SK-N-SH treated with all-trans-retinoic acid at 6 μM for 48 hours (cell line): Measurements from ENCODE around the gene ANKS1A.
"Not testable (repeated sequence)": the region's sequence is repeated elsewhere in the genome, so short reads cannot be mapped to it uniquely, and the experiment has no call there.

ENCODE experiments used
- ATAC-seq: fragments of 200-7000 bp; cut with Tn5 transposase; 3 replicates; pipeline ENCODE4 v1.9.1; 2020; ENCODE audit warnings: mild to moderate bottlenecking, moderate library complexity
- ARNTL ChIP-seq: fragments of 450-650 bp; formaldehyde crosslinking; IDR thresholded peaks from 2 replicates; pipeline ENCODE4 v1.5.0; 2020; ENCODE audit warnings: low read depth, mild to moderate bottlenecking, moderate library complexity, borderline replicate concordance
- BACH2 ChIP-seq: fragments of 250-450 bp; sonication (Bioruptor Pico); IDR thresholded peaks from 2 replicates; pipeline ENCODE4 v1.9.0; 2021; ENCODE audit warnings: mild to moderate bottlenecking, borderline replicate concordance
- CSDC2 ChIP-seq: fragments of 250-450 bp; sonication (Bioruptor Pico); IDR thresholded peaks from 2 replicates; pipeline ENCODE4 v1.5.0; 2020; ENCODE audit warnings: mild to moderate bottlenecking, moderate library complexity
- CSRNP3 ChIP-seq: fragments of 250-450 bp; sonication (Bioruptor Pico); IDR thresholded peaks from 2 replicates; pipeline ENCODE4 v1.5.1; 2021; ENCODE audit warnings: mild to moderate bottlenecking, moderate library complexity
- ESRRG ChIP-seq: fragments of 250-450 bp; sonication (Bioruptor Pico); IDR thresholded peaks from 2 replicates; pipeline ENCODE4 v1.6.1; 2021; ENCODE audit warnings: mild to moderate bottlenecking
- GLIS3 ChIP-seq: fragments of 250-450 bp; sonication (Bioruptor Pico); IDR thresholded peaks from 2 replicates; pipeline ENCODE4 v1.5.0; 2020; ENCODE audit warnings: mild to moderate bottlenecking, moderate library complexity
- ISL1 ChIP-seq: fragments of 250-450 bp; sonication (Bioruptor Pico); IDR thresholded peaks from 2 replicates; pipeline ENCODE4 v2.1.2; 2022; ENCODE audit warnings: mild to moderate bottlenecking, moderate library complexity
- OSR1 ChIP-seq: fragments of 250-450 bp; sonication (Bioruptor Pico); IDR thresholded peaks from 2 replicates; pipeline ENCODE4 v1.8.0; 2022; ENCODE audit warnings: moderate library complexity, mild to moderate bottlenecking, inconsistent platforms
- PATZ1 ChIP-seq: fragments of 250-450 bp; sonication (Bioruptor Pico); IDR thresholded peaks from 2 replicates; pipeline ENCODE4 v1.8.0; 2020; ENCODE audit warnings: mild to moderate bottlenecking, moderate library complexity, borderline replicate concordance
- PPARA ChIP-seq: fragments of 250-450 bp; sonication (Bioruptor Pico); IDR thresholded peaks from 2 replicates; pipeline ENCODE4 v1.5.0; 2020; ENCODE audit warnings: mild to moderate bottlenecking, borderline replicate concordance
- RARB ChIP-seq: fragments of 250-450 bp; sonication (Bioruptor Pico); IDR thresholded peaks from 2 replicates; pipeline ENCODE4 v1.8.0; 2021; ENCODE audit warnings: mild to moderate bottlenecking, moderate library complexity
- SNAI2 ChIP-seq: fragments of 250-450 bp; sonication (Bioruptor Pico); IDR thresholded peaks from 2 replicates; pipeline ENCODE4 v1.5.0; 2020; ENCODE audit warnings: mild to moderate bottlenecking, moderate library complexity
- TCF4 ChIP-seq: fragments of 250-450 bp; sonication (Bioruptor Pico); IDR thresholded peaks from 2 replicates; pipeline ENCODE4 v1.8.0; 2021; ENCODE audit warnings: mild to moderate bottlenecking, moderate library complexity, borderline replicate concordance
- TSHZ2 ChIP-seq: fragments of 250-450 bp; sonication (Bioruptor Pico); IDR thresholded peaks from 2 replicates; pipeline ENCODE4 v1.5.0; 2020; ENCODE audit warnings: mild to moderate bottlenecking, moderate library complexity
- ZFP3 ChIP-seq: fragments of 250-450 bp; sonication (Bioruptor Pico); IDR thresholded peaks from 2 replicates; pipeline ENCODE4 v1.5.0; 2020; ENCODE audit warnings: mild to moderate bottlenecking, moderate library complexity
- ZFP30 ChIP-seq: fragments of 450-650 bp; formaldehyde crosslinking; IDR thresholded peaks from 2 replicates; pipeline ENCODE4 v1.5.0; 2022; ENCODE audit warnings: mild to moderate bottlenecking, moderate library complexity
- ZNF70 ChIP-seq: fragments of 450-650 bp; formaldehyde crosslinking; IDR thresholded peaks from 2 replicates; pipeline ENCODE4 v1.5.0; 2020; ENCODE audit warnings: mild to moderate bottlenecking, moderate library complexity
- ZNF8 ChIP-seq: fragments of 450-650 bp; formaldehyde crosslinking; IDR thresholded peaks from 2 replicates; pipeline ENCODE4 v1.5.0; 2020; ENCODE audit warnings: mild to moderate bottlenecking, moderate library complexity

Gene ANKS1A

GRCh38 chr6:35124356-35124755 is 235.3 kb downstream of the ANKS1A start:
- TF ChIP-seq CSDC2 (CRISPR knock-in tag) (no peak), BACH2 (CRISPR knock-in tag) (no peak)
- no peak for ATAC-seq

- ATAC-seq, result no peak
- TF ChIP-seq ARNTL (CRISPR knock-in tag), result no peak
- TF ChIP-seq CSDC2 (CRISPR knock-in tag), result no peak
- TF ChIP-seq ZNF70, result no peak
- no peak for TF ChIP-seq ISL1 (CRISPR knock-in tag)
- no peak for TF ChIP-seq TSHZ2
- TF ChIP-seq ZFP3, result no peak
- no peak for TF ChIP-seq BACH2 (CRISPR knock-in tag)
- no peak for TF ChIP-seq ZNF8 (CRISPR knock-in tag)
- no peak for TF ChIP-seq ESRRG (CRISPR knock-in tag)
- no peak for TF ChIP-seq TCF4 (CRISPR knock-in tag)
- no peak for TF ChIP-seq SNAI2 (CRISPR knock-in tag)
- no peak for TF ChIP-seq ZFP30
- TF ChIP-seq RARB (CRISPR knock-in tag), result no peak
- TF ChIP-seq OSR1 (CRISPR knock-in tag), result no peak
Measured at GRCh38 chr6:35128042-35128441, 239.0 kb downstream of the ANKS1A start.

GRCh38 chr6:35128496-35128895 is 239.4 kb downstream of the ANKS1A start:
- TF ChIP-seq ZFP30 (no peak), ZNF8 (CRISPR knock-in tag) (no peak), PATZ1 (no peak), BACH2 (CRISPR knock-in tag) (no peak), TSHZ2 (no peak), PPARA (CRISPR knock-in tag) (no peak), ARNTL (CRISPR knock-in tag) (no peak), ZFP3 (no peak), ESRRG (CRISPR knock-in tag) (no peak), SNAI2 (CRISPR knock-in tag) (no peak), GLIS3 (CRISPR knock-in tag) (no peak), CSRNP3 (CRISPR knock-in tag) (no peak), CSDC2 (CRISPR knock-in tag) (no peak)
- peak; percentile 44; the same call in 2 of the 3 replicates for ATAC-seq

GRCh38 chr6:35136185-35136584 is 247.1 kb downstream of the ANKS1A start:
- ATAC-seq, result no peak
- TF ChIP-seq OSR1 (CRISPR knock-in tag) (no peak), ZNF8 (CRISPR knock-in tag) (no peak)

GRCh38 chr6:35138191-35138590 is 249.1 kb downstream of the ANKS1A start:
- not testable (repeated sequence) for ATAC-seq
